ENCODE results near the gene PTK6.

PTK6 gene

DNA sequence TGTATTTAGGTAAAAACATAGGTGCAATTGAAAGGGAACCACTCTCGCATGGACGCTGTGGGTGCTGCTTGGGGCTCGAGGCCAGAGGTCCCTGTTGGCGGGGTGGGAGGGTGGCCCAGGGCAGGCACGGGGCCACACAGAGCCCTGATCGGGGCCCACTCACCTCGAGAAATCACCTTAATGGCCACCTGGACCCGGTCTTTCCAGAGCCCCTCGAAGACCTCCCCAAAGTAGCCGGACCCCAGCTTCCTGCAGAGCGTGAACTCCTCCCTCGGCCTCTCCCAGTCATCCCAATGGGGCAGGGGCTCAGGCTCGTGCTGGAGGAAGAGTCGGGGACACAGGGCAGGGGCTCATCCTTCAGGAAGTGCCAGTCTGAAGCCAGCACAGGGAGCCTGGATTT, 3.8 kb downstream of the PTK6 start (continued):
- TF ChIP-seq, protein P1, sequence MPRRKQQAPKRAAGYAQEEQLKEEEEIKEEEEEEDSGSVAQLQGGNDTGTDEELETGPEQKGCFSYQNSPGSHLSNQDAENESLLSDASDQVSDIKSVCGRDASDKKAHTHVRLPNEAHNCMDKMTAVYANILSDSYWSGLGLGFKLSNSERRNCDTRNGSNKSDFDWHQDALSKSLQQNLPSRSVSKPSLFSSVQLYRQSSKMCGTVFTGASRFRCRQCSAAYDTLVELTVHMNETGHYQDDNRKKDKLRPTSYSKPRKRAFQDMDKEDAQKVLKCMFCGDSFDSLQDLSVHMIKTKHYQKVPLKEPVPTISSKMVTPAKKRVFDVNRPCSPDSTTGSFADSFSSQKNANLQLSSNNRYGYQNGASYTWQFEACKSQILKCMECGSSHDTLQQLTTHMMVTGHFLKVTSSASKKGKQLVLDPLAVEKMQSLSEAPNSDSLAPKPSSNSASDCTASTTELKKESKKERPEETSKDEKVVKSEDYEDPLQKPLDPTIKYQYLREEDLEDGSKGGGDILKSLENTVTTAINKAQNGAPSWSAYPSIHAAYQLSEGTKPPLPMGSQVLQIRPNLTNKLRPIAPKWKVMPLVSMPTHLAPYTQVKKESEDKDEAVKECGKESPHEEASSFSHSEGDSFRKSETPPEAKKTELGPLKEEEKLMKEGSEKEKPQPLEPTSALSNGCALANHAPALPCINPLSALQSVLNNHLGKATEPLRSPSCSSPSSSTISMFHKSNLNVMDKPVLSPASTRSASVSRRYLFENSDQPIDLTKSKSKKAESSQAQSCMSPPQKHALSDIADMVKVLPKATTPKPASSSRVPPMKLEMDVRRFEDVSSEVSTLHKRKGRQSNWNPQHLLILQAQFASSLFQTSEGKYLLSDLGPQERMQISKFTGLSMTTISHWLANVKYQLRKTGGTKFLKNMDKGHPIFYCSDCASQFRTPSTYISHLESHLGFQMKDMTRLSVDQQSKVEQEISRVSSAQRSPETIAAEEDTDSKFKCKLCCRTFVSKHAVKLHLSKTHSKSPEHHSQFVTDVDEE (CRISPR knock-in tag; IDR thresholded peaks at IDR 0.05): no peak
- no peak for TF ChIP-seq ARNTL (CRISPR knock-in tag; IDR thresholded peaks at IDR 0.05; ENCODE audit: borderline replicate concordance, low read depth)

DNA sequence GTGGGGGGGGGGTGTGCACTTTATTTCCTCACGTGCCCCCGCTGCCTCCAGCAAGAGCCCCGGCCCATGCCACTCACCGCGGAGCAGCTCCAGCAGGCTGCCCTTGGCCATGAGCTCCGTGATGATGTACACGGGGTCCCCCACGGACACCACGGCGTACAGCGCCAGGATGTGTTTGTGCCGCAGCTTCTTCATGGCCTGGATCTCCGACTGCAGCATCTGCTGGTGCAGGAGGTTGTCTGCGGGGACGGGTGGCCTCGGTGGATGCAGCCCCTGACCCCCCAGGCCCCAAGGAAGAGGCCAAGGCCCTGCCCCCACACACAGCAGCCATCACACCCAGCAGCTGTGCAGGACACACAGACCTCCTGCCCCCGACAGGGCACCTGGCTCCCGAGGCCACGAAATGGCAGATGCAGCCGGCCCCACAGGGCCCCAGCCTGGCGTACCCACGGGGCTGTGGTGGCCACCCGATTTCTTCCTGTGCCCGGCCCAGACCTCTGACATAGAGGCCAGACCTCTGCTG, 4.7 kb downstream of the PTK6 start:
- TF ChIP-seq TOX (CRISPR knock-in tag; IDR thresholded peaks at IDR 0.05; ENCODE audit: borderline replicate concordance) (no peak), OSR1 (CRISPR knock-in tag; IDR thresholded peaks at IDR 0.05) (no peak), ESRRG (CRISPR knock-in tag; IDR thresholded peaks at IDR 0.05) (no peak), ISL1 (CRISPR knock-in tag; IDR thresholded peaks at IDR 0.05) (no peak), TCF4 (CRISPR knock-in tag; IDR thresholded peaks at IDR 0.05; ENCODE audit: borderline replicate concordance) (no peak), SNAI2 (CRISPR knock-in tag; IDR thresholded peaks at IDR 0.05) (no peak), ZFP30 (CRISPR knock-in tag; IDR thresholded peaks at IDR 0.05) (no peak), ZNF565 (CRISPR knock-in tag; conservative IDR thresholded peaks at IDR 0.05; ENCODE audit: low read depth) (no peak), BACH2 (CRISPR knock-in tag; IDR thresholded peaks at IDR 0.05; ENCODE audit: borderline replicate concordance) (no peak), PPARA (CRISPR knock-in tag; IDR thresholded peaks at IDR 0.05; ENCODE audit: borderline replicate concordance) (no peak), ZC3H10 (CRISPR knock-in tag; IDR thresholded peaks at IDR 0.05) (no peak), ZNF8 (CRISPR knock-in tag; IDR thresholded peaks at IDR 0.05) (no peak), GLIS3 (CRISPR knock-in tag; IDR thresholded peaks at IDR 0.05) (no peak)
- TF ChIP-seq, protein P2, sequence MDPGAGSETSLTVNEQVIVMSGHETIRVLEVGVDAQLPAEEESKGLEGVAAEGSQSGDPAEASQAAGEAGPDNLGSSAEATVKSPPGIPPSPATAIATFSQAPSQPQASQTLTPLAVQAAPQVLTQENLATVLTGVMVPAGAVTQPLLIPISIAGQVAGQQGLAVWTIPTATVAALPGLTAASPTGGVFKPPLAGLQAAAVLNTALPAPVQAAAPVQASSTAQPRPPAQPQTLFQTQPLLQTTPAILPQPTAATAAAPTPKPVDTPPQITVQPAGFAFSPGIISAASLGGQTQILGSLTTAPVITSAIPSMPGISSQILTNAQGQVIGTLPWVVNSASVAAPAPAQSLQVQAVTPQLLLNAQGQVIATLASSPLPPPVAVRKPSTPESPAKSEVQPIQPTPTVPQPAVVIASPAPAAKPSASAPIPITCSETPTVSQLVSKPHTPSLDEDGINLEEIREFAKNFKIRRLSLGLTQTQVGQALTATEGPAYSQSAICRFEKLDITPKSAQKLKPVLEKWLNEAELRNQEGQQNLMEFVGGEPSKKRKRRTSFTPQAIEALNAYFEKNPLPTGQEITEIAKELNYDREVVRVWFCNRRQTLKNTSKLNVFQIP (CRISPR knock-in tag; IDR thresholded peaks at IDR 0.05; ENCODE audit: borderline replicate concordance, low read depth): no peak
- TF ChIP-seq, protein P3, sequence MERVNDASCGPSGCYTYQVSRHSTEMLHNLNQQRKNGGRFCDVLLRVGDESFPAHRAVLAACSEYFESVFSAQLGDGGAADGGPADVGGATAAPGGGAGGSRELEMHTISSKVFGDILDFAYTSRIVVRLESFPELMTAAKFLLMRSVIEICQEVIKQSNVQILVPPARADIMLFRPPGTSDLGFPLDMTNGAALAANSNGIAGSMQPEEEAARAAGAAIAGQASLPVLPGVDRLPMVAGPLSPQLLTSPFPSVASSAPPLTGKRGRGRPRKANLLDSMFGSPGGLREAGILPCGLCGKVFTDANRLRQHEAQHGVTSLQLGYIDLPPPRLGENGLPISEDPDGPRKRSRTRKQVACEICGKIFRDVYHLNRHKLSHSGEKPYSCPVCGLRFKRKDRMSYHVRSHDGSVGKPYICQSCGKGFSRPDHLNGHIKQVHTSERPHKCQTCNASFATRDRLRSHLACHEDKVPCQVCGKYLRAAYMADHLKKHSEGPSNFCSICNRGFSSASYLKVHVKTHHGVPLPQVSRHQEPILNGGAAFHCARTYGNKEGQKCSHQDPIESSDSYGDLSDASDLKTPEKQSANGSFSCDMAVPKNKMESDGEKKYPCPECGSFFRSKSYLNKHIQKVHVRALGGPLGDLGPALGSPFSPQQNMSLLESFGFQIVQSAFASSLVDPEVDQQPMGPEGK (CRISPR knock-in tag; IDR thresholded peaks at IDR 0.05; ENCODE audit: borderline replicate concordance): no peak
- ATAC-seq: no peak

DNA sequence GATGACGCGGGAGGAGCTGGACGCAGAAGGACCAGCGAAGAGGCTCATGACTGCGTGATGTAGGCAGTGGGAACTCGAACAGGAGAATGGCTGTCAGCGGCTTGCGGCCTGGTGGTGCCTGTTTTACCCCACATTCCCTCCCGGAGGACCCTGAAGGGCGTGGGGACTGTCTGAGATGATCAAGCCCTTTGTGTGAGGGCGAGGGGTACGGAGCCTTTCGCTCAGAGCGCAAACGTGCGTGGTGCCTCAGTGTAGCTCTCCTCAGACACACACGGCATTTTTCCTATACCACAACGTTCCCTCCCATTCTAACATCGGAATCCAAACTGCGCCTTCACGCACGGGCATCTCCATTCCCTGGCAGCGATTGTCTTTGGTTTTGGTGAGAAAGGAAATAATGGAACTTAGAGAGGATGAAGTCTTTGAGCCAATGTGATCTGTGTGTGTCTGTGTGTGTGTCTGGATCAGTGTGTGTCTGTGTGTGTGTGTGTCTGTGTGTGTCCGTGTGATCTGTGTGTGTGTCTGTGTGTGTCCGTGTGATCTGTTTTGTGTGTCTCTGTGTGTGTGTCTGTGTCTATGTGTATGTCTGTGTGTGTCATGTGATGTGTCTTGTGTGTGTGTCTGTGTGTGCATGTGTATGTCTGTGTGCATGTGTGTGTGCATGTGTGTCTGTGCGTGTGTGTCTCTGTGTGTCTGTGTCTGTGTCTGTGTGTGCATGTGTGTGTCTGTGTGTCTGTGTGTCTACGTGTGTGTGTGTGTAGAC, 5.3 kb downstream of the PTK6 start:
- TF ChIP-seq SNAI2 (CRISPR knock-in tag; IDR thresholded peaks at IDR 0.05) (no peak), PPARA (CRISPR knock-in tag; IDR thresholded peaks at IDR 0.05; ENCODE audit: borderline replicate concordance) (no peak), CSDC2 (CRISPR knock-in tag; IDR thresholded peaks at IDR 0.05) (no peak), ZNF70 (CRISPR knock-in tag; IDR thresholded peaks at IDR 0.05) (no peak), ISL1 (CRISPR knock-in tag; IDR thresholded peaks at IDR 0.05) (no peak), TCF4 (CRISPR knock-in tag; IDR thresholded peaks at IDR 0.05; ENCODE audit: borderline replicate concordance) (no peak), ZFP30 (CRISPR knock-in tag; IDR thresholded peaks at IDR 0.05) (no peak), GLIS3 (CRISPR knock-in tag; IDR thresholded peaks at IDR 0.05) (no peak), ZC3H10 (CRISPR knock-in tag; IDR thresholded peaks at IDR 0.05) (no peak)
- TF ChIP-seq, protein P4, sequence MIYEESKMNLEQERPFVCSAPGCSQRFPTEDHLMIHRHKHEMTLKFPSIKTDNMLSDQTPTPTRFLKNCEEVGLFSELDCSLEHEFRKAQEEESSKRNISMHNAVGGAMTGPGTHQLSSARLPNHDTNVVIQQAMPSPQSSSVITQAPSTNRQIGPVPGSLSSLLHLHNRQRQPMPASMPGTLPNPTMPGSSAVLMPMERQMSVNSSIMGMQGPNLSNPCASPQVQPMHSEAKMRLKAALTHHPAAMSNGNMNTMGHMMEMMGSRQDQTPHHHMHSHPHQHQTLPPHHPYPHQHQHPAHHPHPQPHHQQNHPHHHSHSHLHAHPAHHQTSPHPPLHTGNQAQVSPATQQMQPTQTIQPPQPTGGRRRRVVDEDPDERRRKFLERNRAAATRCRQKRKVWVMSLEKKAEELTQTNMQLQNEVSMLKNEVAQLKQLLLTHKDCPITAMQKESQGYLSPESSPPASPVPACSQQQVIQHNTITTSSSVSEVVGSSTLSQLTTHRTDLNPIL (CRISPR knock-in tag; IDR thresholded peaks at IDR 0.05; ENCODE audit: low read depth): no peak
- ATAC-seq: no peak

DNA sequence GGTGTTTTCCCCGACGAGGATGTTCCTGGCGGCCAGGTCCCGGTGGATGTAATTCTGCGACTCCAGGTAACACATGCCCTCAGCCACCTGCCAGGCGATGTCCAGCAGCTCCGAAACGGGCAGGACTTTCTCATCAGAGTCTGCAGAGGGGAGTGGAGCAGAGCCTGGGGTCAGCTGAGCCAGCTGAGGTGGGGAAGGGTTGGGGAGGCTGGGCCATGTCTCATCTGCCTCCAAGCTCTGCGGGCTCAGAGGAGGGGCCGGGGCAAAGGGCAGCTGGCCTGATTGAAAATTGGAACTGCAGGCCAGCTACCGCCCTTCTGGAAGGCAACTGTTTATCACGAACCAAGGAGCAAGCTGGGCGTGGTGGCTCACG, 6.4 kb downstream of the PTK6 start:
- ATAC-seq: no peak
- TF ChIP-seq ISL1 (CRISPR knock-in tag; IDR thresholded peaks at IDR 0.05) (no peak), ZC3H10 (CRISPR knock-in tag; IDR thresholded peaks at IDR 0.05) (no peak), CSDC2 (CRISPR knock-in tag; IDR thresholded peaks at IDR 0.05) (no peak), ESRRG (CRISPR knock-in tag; IDR thresholded peaks at IDR 0.05) (no peak), TCF4 (CRISPR knock-in tag; IDR thresholded peaks at IDR 0.05; ENCODE audit: borderline replicate concordance) (no peak), OSR1 (CRISPR knock-in tag; IDR thresholded peaks at IDR 0.05) (no peak), GLIS3 (CRISPR knock-in tag; IDR thresholded peaks at IDR 0.05) (no peak)
- TF ChIP-seq, protein P4 (CRISPR knock-in tag; IDR thresholded peaks at IDR 0.05; ENCODE audit: low read depth): no peak
- TF ChIP-seq, protein P5, sequence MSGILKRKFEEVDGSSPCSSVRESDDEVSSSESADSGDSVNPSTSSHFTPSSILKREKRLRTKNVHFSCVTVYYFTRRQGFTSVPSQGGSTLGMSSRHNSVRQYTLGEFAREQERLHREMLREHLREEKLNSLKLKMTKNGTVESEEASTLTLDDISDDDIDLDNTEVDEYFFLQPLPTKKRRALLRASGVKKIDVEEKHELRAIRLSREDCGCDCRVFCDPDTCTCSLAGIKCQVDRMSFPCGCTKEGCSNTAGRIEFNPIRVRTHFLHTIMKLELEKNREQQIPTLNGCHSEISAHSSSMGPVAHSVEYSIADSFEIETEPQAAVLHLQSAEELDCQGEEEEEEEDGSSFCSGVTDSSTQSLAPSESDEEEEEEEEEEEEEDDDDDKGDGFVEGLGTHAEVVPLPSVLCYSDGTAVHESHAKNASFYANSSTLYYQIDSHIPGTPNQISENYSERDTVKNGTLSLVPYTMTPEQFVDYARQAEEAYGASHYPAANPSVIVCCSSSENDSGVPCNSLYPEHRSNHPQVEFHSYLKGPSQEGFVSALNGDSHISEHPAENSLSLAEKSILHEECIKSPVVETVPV (CRISPR knock-in tag; IDR thresholded peaks at IDR 0.05): no peak
